ENCODE data around the gene CCRL2. TPM values are rescaled to one million over a fixed set of nuclear protein-coding genes. Genes with fewer than 3 reads are reported as not detected.

The CCRL2 gene
- total and polyA plus RNA-seq, 2 of the 8 experiments (the other 6 are each of a cell fraction or from before 2014, with no cell fraction given) = not detected

DNA sequence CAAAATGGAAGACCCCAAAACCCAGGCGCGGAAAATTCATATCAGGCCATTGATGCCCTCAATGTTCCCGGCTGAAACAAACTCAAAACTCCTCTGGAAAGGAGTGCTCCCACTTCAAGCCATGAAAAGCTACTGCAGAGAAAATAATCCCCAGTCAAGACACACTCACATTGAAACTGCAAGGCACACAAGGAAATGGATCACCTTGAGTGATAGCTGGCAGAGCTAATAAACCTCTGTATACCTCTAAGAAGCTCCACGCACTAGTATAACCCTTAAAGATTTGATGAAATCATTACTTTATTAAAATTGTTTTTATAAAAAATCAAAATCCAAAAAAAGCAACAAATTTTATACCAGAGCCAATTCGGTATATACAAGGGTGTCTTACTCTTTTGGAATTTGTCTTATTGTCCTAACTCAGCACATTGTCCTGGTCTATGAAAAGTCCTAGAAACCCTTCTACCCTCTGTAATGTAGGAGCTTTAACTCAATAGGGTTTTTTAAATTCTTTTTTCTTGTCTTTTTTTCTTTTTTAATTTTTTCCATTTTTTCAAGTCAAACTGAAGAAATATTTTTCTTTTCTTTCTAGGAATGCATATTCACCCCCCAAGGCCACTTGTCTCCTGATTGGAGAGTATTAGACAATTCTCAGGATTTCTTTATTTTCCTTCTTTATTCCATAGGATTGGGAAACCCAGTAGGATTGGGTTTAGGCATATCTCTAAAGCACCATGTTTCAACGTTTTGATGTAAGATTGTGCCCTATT lies 8.7 kb upstream of the CCRL2 start (continued):
- TF ChIP-seq, protein P1, sequence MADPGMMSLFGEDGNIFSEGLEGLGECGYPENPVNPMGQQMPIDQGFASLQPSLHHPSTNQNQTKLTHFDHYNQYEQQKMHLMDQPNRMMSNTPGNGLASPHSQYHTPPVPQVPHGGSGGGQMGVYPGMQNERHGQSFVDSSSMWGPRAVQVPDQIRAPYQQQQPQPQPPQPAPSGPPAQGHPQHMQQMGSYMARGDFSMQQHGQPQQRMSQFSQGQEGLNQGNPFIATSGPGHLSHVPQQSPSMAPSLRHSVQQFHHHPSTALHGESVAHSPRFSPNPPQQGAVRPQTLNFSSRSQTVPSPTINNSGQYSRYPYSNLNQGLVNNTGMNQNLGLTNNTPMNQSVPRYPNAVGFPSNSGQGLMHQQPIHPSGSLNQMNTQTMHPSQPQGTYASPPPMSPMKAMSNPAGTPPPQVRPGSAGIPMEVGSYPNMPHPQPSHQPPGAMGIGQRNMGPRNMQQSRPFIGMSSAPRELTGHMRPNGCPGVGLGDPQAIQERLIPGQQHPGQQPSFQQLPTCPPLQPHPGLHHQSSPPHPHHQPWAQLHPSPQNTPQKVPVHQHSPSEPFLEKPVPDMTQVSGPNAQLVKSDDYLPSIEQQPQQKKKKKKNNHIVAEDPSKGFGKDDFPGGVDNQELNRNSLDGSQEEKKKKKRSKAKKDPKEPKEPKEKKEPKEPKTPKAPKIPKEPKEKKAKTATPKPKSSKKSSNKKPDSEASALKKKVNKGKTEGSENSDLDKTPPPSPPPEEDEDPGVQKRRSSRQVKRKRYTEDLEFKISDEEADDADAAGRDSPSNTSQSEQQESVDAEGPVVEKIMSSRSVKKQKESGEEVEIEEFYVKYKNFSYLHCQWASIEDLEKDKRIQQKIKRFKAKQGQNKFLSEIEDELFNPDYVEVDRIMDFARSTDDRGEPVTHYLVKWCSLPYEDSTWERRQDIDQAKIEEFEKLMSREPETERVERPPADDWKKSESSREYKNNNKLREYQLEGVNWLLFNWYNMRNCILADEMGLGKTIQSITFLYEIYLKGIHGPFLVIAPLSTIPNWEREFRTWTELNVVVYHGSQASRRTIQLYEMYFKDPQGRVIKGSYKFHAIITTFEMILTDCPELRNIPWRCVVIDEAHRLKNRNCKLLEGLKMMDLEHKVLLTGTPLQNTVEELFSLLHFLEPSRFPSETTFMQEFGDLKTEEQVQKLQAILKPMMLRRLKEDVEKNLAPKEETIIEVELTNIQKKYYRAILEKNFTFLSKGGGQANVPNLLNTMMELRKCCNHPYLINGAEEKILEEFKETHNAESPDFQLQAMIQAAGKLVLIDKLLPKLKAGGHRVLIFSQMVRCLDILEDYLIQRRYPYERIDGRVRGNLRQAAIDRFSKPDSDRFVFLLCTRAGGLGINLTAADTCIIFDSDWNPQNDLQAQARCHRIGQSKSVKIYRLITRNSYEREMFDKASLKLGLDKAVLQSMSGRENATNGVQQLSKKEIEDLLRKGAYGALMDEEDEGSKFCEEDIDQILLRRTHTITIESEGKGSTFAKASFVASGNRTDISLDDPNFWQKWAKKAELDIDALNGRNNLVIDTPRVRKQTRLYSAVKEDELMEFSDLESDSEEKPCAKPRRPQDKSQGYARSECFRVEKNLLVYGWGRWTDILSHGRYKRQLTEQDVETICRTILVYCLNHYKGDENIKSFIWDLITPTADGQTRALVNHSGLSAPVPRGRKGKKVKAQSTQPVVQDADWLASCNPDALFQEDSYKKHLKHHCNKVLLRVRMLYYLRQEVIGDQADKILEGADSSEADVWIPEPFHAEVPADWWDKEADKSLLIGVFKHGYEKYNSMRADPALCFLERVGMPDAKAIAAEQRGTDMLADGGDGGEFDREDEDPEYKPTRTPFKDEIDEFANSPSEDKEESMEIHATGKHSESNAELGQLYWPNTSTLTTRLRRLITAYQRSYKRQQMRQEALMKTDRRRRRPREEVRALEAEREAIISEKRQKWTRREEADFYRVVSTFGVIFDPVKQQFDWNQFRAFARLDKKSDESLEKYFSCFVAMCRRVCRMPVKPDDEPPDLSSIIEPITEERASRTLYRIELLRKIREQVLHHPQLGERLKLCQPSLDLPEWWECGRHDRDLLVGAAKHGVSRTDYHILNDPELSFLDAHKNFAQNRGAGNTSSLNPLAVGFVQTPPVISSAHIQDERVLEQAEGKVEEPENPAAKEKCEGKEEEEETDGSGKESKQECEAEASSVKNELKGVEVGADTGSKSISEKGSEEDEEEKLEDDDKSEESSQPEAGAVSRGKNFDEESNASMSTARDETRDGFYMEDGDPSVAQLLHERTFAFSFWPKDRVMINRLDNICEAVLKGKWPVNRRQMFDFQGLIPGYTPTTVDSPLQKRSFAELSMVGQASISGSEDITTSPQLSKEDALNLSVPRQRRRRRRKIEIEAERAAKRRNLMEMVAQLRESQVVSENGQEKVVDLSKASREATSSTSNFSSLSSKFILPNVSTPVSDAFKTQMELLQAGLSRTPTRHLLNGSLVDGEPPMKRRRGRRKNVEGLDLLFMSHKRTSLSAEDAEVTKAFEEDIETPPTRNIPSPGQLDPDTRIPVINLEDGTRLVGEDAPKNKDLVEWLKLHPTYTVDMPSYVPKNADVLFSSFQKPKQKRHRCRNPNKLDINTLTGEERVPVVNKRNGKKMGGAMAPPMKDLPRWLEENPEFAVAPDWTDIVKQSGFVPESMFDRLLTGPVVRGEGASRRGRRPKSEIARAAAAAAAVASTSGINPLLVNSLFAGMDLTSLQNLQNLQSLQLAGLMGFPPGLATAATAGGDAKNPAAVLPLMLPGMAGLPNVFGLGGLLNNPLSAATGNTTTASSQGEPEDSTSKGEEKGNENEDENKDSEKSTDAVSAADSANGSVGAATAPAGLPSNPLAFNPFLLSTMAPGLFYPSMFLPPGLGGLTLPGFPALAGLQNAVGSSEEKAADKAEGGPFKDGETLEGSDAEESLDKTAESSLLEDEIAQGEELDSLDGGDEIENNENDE (IDR thresholded peaks at IDR 0.05; ENCODE audit: insufficient replicate concordance, low read length) = no peak
- no peak for TF ChIP-seq CBX5 (IDR thresholded peaks at IDR 0.05; ENCODE audit: low read depth, low read length)
- no peak for TF ChIP-seq EGR1 (IDR thresholded peaks at IDR 0.05; ENCODE audit: borderline replicate concordance, low read depth, low read length)
- no peak for TF ChIP-seq SRF (IDR thresholded peaks at IDR 0.05; ENCODE audit: low read depth, low read length)
- TF ChIP-seq CHD1 (IDR thresholded peaks at IDR 0.05; ENCODE audit: low read depth, low read length) = no peak
- TF ChIP-seq, protein P2, sequence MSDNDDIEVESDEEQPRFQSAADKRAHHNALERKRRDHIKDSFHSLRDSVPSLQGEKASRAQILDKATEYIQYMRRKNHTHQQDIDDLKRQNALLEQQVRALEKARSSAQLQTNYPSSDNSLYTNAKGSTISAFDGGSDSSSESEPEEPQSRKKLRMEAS (IDR thresholded peaks at IDR 0.05) = no peak

All from H1 (cell line).